HEK293 (cell line): ENCODE measurements around the gene SMIM29.
A peak's percentile ranks its signal among the peaks of the same experiment; 100 is the strongest.

Source experiments
- EGR2 ChIP-seq: fragments of 450-650 bp; formaldehyde crosslinking; IDR thresholded peaks from 2 replicates; pipeline ENCODE4 v1.5.1; 2016; ENCODE audit warnings: low read depth, missing biosample characterization, missing genetic modification characterization
- GLIS1 ChIP-seq: fragments of 450-650 bp; formaldehyde crosslinking; IDR thresholded peaks from 2 replicates; pipeline ENCODE4 v1.5.1; 2016; ENCODE audit warnings: missing biosample characterization, missing genetic modification characterization
- HOXC10 ChIP-seq: sonication (generic); formaldehyde crosslinking; IDR thresholded peaks from 2 replicates; pipeline ENCODE4 v1.8.1; 2023; ENCODE audit warnings: mild to moderate bottlenecking, missing genetic modification reagents
- IKZF3 ChIP-seq: fragments of 450-650 bp; IDR thresholded peaks from 2 replicates; pipeline ENCODE4 v1.5.0; 2018; ENCODE audit warnings: missing biosample characterization, mild to moderate bottlenecking, missing genetic modification characterization, moderate library complexity
- MYNN ChIP-seq: fragments of 450-650 bp; formaldehyde crosslinking; IDR thresholded peaks from 2 replicates; pipeline ENCODE4 v1.5.1; 2016; ENCODE audit warnings: missing biosample characterization, missing genetic modification characterization, borderline replicate concordance
- SALL2 ChIP-seq: fragments of 450-650 bp; formaldehyde crosslinking; IDR thresholded peaks from 2 replicates; pipeline ENCODE4 v1.5.0; 2017; ENCODE audit warnings: missing biosample characterization, mild to moderate bottlenecking, missing genetic modification characterization, borderline replicate concordance
- ZBTB1 ChIP-seq: fragments of 450-650 bp; formaldehyde crosslinking; IDR thresholded peaks from 2 replicates; pipeline ENCODE4 v1.5.1; 2016; ENCODE audit warnings: missing biosample characterization, missing genetic modification characterization
- ZBTB48 ChIP-seq: fragments of 450-650 bp; formaldehyde crosslinking; IDR thresholded peaks from 2 replicates; pipeline ENCODE4 v1.5.1; 2016; ENCODE audit warnings: missing biosample characterization, missing genetic modification characterization
- ZBTB8A ChIP-seq: fragments of 450-650 bp; formaldehyde crosslinking; IDR thresholded peaks from 2 replicates; pipeline ENCODE4 v1.5.1; 2016; ENCODE audit warnings: missing biosample characterization, missing genetic modification characterization
- ZNF121 ChIP-seq: fragments of 450-650 bp; formaldehyde crosslinking; IDR thresholded peaks from 2 replicates; pipeline ENCODE4 v1.5.1; 2016; ENCODE audit warnings: missing biosample characterization, missing genetic modification characterization
- ZNF140 ChIP-seq: fragments of 450-650 bp; formaldehyde crosslinking; IDR thresholded peaks from 2 replicates; pipeline ENCODE4 v1.5.1; 2016; ENCODE audit warnings: missing biosample characterization, missing genetic modification characterization
- ZNF157 ChIP-seq: fragments of 450-650 bp; formaldehyde crosslinking; IDR thresholded peaks from 2 replicates; pipeline ENCODE4 v1.5.1; 2016; ENCODE audit warnings: missing biosample characterization, missing genetic modification characterization
- ZNF16 ChIP-seq: fragments of 450-650 bp; formaldehyde crosslinking; IDR thresholded peaks from 2 replicates; pipeline ENCODE4 v1.5.1; 2016; ENCODE audit warnings: low read depth, missing biosample characterization, missing genetic modification characterization
- ZNF239 ChIP-seq: fragments of 450-650 bp; formaldehyde crosslinking; IDR thresholded peaks from 2 replicates; pipeline ENCODE4 v1.5.1; 2016; ENCODE audit warnings: missing biosample characterization, missing genetic modification characterization
- ZNF24 ChIP-seq: fragments of 450-650 bp; formaldehyde crosslinking; IDR thresholded peaks from 2 replicates; pipeline ENCODE4 v1.5.1; 2016; ENCODE audit warnings: missing biosample characterization, missing genetic modification characterization
- ZNF354C ChIP-seq: fragments of 450-650 bp; formaldehyde crosslinking; IDR thresholded peaks from 2 replicates; pipeline ENCODE4 v1.5.1; 2016; ENCODE audit warnings: missing biosample characterization, missing genetic modification characterization, low read depth, borderline replicate concordance
- ZNF596 ChIP-seq: fragments of 450-650 bp; IDR thresholded peaks from 2 replicates; pipeline ENCODE4 v1.5.0; 2018; ENCODE audit warnings: missing biosample characterization, mild to moderate bottlenecking, missing genetic modification characterization, moderate library complexity
- ZNF677 ChIP-seq: fragments of 450-650 bp; IDR thresholded peaks from 2 replicates; pipeline ENCODE4 v1.5.0; 2018; ENCODE audit warnings: missing biosample characterization, mild to moderate bottlenecking, missing genetic modification characterization, moderate library complexity
- ZNF707 ChIP-seq: fragments of 450-650 bp; formaldehyde crosslinking; IDR thresholded peaks from 2 replicates; pipeline ENCODE4 v1.5.1; 2016; ENCODE audit warnings: missing biosample characterization, missing genetic modification characterization
- ZNF768 ChIP-seq: fragments of 450-650 bp; formaldehyde crosslinking; IDR thresholded peaks from 2 replicates; pipeline ENCODE4 v1.5.1; 2018; ENCODE audit warnings: missing biosample characterization, mild to moderate bottlenecking, missing genetic modification characterization
- ZNF776 ChIP-seq: fragments of 450-650 bp; formaldehyde crosslinking; IDR thresholded peaks from 2 replicates; pipeline ENCODE4 v1.5.0; 2017; ENCODE audit warnings: missing biosample characterization, missing genetic modification characterization, borderline replicate concordance
- TF ChIP-seq, protein P1 (sequence below): fragments of 450-650 bp; formaldehyde crosslinking; IDR thresholded peaks from 2 replicates; pipeline ENCODE4 v1.5.1; 2016; ENCODE audit warnings: missing biosample characterization, missing genetic modification characterization, low read depth
- TF ChIP-seq, protein P2 (sequence below): fragments of 450-650 bp; formaldehyde crosslinking; IDR thresholded peaks from 2 replicates; pipeline ENCODE4 v1.5.1; 2016; ENCODE audit warnings: missing biosample characterization, missing genetic modification characterization
- TF ChIP-seq, protein P3 (sequence below): fragments of 450-650 bp; formaldehyde crosslinking; IDR thresholded peaks from 2 replicates; pipeline ENCODE4 v1.5.1; 2016; ENCODE audit warnings: missing biosample characterization, missing genetic modification characterization
- TF ChIP-seq, protein P4 (sequence below): fragments of 450-650 bp; formaldehyde crosslinking; IDR thresholded peaks from 2 replicates; pipeline ENCODE4 v1.5.1; 2016; ENCODE audit warnings: missing biosample characterization, missing genetic modification characterization, low read depth
- TF ChIP-seq, protein P5 (sequence below): fragments of 450-650 bp; formaldehyde crosslinking; IDR thresholded peaks from 2 replicates; pipeline ENCODE4 v1.5.1; 2016; ENCODE audit warnings: missing biosample characterization, missing genetic modification characterization
- TF ChIP-seq, protein P6 (sequence below): fragments of 450-650 bp; formaldehyde crosslinking; IDR thresholded peaks from 2 replicates; pipeline ENCODE4 v1.5.1; 2017; ENCODE audit warnings: missing biosample characterization, missing genetic modification characterization
- TF ChIP-seq, protein P7 (sequence below): IDR thresholded peaks from 2 replicates; pipeline ENCODE4 v1.6.1; 2011; ENCODE audit warnings: mild to moderate bottlenecking, low read depth, low read length, borderline replicate concordance

SMIM29 gene

DNA sequence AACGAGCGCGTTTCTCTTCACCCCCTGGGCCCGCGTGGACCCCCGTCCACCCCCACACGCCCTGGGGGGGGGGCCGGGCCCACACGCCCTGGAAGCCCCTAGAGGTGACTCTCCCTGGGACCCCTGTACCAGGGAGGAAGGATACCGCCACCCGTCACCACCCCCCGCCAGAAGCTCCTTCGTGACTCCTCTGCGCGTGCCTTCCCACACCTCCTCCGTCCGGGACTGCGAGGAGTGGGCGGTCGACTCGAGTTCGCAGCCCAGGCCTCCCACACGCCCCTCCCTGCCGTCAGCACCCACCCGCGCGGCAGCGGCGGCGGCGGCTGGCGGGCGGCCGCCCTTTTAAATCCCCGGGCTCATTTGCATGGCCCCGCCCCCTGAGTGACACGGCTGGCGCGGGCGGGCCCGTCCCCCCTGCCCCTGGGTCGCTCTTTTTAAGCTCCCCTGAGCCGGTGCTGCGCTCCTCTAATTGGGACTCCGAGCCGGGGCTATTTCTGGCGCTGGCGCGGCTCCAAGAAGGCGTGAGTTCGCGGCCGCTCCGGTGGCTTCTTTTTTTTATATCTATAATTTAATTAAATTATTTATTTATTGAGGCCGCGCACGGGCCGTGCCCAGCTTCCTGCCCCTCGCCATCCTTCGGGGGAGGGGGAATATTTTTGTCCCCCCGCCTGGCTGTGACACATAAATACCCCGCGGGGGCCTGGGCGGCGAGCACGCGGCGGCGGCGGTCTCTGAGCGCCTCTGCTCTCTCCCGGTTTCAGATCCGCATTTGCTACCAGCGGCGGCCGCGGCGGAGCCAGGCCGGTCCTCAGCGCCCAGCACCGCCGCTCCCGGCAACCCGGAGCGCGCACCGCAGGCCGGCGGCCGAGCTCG is 12.1 kb downstream of the SMIM29 start, which contains the start of gene HMGA1 (continued):
- TF ChIP-seq, protein P1, sequence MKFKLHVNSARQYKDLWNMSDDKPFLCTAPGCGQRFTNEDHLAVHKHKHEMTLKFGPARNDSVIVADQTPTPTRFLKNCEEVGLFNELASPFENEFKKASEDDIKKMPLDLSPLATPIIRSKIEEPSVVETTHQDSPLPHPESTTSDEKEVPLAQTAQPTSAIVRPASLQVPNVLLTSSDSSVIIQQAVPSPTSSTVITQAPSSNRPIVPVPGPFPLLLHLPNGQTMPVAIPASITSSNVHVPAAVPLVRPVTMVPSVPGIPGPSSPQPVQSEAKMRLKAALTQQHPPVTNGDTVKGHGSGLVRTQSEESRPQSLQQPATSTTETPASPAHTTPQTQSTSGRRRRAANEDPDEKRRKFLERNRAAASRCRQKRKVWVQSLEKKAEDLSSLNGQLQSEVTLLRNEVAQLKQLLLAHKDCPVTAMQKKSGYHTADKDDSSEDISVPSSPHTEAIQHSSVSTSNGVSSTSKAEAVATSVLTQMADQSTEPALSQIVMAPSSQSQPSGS (tag by site-specific recombination) = no peak
- no peak for TF ChIP-seq IKZF3 (tag by site-specific recombination)
- TF ChIP-seq, protein P2, sequence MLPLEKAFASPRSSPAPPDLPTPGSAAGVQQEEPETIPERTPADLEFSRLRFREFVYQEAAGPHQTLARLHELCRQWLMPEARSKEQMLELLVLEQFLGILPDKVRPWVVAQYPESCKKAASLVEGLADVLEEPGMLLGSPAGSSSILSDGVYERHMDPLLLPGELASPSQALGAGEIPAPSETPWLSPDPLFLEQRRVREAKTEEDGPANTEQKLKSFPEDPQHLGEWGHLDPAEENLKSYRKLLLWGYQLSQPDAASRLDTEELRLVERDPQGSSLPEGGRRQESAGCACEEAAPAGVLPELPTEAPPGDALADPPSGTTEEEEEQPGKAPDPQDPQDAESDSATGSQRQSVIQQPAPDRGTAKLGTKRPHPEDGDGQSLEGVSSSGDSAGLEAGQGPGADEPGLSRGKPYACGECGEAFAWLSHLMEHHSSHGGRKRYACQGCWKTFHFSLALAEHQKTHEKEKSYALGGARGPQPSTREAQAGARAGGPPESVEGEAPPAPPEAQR (tag by site-specific recombination) = no peak
- TF ChIP-seq GLIS1 (tag by site-specific recombination) = peak; percentile 38
- TF ChIP-seq ZBTB48 (tag by site-specific recombination) = 0 out of 2 replicates have a peak, but pooled peaks have one; percentile 37
- TF ChIP-seq, protein P3, sequence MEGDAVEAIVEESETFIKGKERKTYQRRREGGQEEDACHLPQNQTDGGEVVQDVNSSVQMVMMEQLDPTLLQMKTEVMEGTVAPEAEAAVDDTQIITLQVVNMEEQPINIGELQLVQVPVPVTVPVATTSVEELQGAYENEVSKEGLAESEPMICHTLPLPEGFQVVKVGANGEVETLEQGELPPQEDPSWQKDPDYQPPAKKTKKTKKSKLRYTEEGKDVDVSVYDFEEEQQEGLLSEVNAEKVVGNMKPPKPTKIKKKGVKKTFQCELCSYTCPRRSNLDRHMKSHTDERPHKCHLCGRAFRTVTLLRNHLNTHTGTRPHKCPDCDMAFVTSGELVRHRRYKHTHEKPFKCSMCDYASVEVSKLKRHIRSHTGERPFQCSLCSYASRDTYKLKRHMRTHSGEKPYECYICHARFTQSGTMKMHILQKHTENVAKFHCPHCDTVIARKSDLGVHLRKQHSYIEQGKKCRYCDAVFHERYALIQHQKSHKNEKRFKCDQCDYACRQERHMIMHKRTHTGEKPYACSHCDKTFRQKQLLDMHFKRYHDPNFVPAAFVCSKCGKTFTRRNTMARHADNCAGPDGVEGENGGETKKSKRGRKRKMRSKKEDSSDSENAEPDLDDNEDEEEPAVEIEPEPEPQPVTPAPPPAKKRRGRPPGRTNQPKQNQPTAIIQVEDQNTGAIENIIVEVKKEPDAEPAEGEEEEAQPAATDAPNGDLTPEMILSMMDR (tag by site-specific recombination) = peak; percentile 32; the same call in 1 of the 2 replicates
- no peak for TF ChIP-seq SALL2
- no peak for TF ChIP-seq MYNN (tag by site-specific recombination)
- TF ChIP-seq, protein P4, sequence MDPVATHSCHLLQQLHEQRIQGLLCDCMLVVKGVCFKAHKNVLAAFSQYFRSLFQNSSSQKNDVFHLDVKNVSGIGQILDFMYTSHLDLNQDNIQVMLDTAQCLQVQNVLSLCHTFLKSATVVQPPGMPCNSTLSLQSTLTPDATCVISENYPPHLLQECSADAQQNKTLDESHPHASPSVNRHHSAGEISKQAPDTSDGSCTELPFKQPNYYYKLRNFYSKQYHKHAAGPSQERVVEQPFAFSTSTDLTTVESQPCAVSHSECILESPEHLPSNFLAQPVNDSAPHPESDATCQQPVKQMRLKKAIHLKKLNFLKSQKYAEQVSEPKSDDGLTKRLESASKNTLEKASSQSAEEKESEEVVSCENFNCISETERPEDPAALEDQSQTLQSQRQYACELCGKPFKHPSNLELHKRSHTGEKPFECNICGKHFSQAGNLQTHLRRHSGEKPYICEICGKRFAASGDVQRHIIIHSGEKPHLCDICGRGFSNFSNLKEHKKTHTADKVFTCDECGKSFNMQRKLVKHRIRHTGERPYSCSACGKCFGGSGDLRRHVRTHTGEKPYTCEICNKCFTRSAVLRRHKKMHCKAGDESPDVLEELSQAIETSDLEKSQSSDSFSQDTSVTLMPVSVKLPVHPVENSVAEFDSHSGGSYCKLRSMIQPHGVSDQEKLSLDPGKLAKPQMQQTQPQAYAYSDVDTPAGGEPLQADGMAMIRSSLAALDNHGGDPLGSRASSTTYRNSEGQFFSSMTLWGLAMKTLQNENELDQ (tag by site-specific recombination) = no peak
- TF ChIP-seq ZBTB8A (tag by site-specific recombination) = peak; percentile 72
- peak; percentile 98 for TF ChIP-seq EGR2 (tag by site-specific recombination)
- no peak for TF ChIP-seq ZNF707 (tag by site-specific recombination)
- TF ChIP-seq, protein P5, sequence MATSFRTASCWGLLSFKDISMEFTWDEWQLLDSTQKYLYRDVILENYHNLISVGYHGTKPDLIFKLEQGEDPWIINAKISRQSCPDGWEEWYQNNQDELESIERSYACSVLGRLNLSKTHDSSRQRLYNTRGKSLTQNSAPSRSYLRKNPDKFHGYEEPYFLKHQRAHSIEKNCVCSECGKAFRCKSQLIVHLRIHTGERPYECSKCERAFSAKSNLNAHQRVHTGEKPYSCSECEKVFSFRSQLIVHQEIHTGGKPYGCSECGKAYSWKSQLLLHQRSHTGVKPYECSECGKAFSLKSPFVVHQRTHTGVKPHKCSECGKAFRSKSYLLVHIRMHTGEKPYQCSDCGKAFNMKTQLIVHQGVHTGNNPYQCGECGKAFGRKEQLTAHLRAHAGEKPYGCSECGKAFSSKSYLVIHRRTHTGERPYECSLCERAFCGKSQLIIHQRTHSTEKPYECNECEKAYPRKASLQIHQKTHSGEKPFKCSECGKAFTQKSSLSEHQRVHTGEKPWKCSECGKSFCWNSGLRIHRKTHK (tag by site-specific recombination) = no peak
- TF ChIP-seq ZNF596 (tag by site-specific recombination) = peak; percentile 73
- TF ChIP-seq ZNF157 = no peak
- TF ChIP-seq ZNF239 (tag by site-specific recombination) = no peak
- TF ChIP-seq ZNF140 (tag by site-specific recombination) = no peak
- TF ChIP-seq, protein P6, sequence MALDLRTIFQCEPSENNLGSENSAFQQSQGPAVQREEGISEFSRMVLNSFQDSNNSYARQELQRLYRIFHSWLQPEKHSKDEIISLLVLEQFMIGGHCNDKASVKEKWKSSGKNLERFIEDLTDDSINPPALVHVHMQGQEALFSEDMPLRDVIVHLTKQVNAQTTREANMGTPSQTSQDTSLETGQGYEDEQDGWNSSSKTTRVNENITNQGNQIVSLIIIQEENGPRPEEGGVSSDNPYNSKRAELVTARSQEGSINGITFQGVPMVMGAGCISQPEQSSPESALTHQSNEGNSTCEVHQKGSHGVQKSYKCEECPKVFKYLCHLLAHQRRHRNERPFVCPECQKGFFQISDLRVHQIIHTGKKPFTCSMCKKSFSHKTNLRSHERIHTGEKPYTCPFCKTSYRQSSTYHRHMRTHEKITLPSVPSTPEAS (tag by site-specific recombination) = no peak
- no peak for TF ChIP-seq ZBTB1 (tag by site-specific recombination)
- TF ChIP-seq ZNF776 = no peak
- 0 out of 2 replicates have a peak, but pooled peaks have one; percentile 40 for TF ChIP-seq ZNF768 (tag by site-specific recombination)
- TF ChIP-seq ZNF121 (tag by site-specific recombination) = no peak
- TF ChIP-seq ZNF354C = no peak
- TF ChIP-seq ZNF16 = no peak
- TF ChIP-seq, protein P7, sequence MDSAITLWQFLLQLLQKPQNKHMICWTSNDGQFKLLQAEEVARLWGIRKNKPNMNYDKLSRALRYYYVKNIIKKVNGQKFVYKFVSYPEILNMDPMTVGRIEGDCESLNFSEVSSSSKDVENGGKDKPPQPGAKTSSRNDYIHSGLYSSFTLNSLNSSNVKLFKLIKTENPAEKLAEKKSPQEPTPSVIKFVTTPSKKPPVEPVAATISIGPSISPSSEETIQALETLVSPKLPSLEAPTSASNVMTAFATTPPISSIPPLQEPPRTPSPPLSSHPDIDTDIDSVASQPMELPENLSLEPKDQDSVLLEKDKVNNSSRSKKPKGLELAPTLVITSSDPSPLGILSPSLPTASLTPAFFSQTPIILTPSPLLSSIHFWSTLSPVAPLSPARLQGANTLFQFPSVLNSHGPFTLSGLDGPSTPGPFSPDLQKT = no peak
- no peak for TF ChIP-seq HOXC10 (CRISPR knock-in tag)
- no peak for TF ChIP-seq ZNF677 (tag by site-specific recombination)
- no peak for TF ChIP-seq ZNF24 (tag by site-specific recombination)
